GM10248 (cell line): ENCODE results near the gene ACSM6.

Source experiments
- CTCF ChIA-PET: fragments of 300-600 bp; sonication (Branson Sonifier 250); formaldehyde crosslinking; extraction: SDS; loops from one replicate; lab custom pipeline; 2021; ENCODE audit warnings: antibody characterized with exemption; lab: Yijun Ruan, JAX
- POLR2A ChIA-PET: fragments of 350-650 bp; sonication (Branson Sonifier 250); formaldehyde crosslinking; extraction: SDS; loops from one replicate; lab custom pipeline; 2020; ENCODE audit warnings: antibody characterized with exemption; lab: Yijun Ruan, JAX
- DNase-seq: peaks from one replicate; pipeline ENCODE4 v3.0.0; 2012; ENCODE audit errors: extremely low spot score
- CTCF ChIP-seq: IDR thresholded peaks from 2 replicates; pipeline ENCODE4 v1.5.1; 2012; ENCODE audit warnings: mild to moderate bottlenecking, low read depth; ENCODE audit errors: extremely low read depth, missing control alignments, control extremely low read depth

Gene ACSM6

GRCh38 chr10:95177429-95177828 is 16.6 kb upstream of the ACSM6 start:
- DNase-seq: no peak
- ChIA-PET CTCF (interaction anchor here (0.8 kb wide), 1 partner anchor 186 kb away, joined by 3 read pairs; no protein-coding TSS in a partner anchor), POLR2A (no interaction called here)
- TF ChIP-seq CTCF: no peak

GRCh38 chr10:95178266-95178665 is 15.8 kb upstream of the ACSM6 start:
- ChIA-PET CTCF (no interaction called here), POLR2A (no interaction called here)
- TF ChIP-seq CTCF: no peak
- DNase-seq: no peak

GRCh38 chr10:95178797-95179196 is 15.2 kb upstream of the ACSM6 start:
- no peak for DNase-seq
- CTCF ChIA-PET: interaction anchor here (1.6 kb wide), 1 partner anchor 45 kb away, joined by 5 read pairs; no protein-coding TSS in a partner anchor
- TF ChIP-seq CTCF: no peak
- POLR2A ChIA-PET: no interaction called here

GRCh38 chr10:95181726-95182125 is 12.3 kb upstream of the ACSM6 start:
- ChIA-PET CTCF (interaction anchor here (1.0 to 6.1 kb wide), 5 partner anchors 10 to 192 kb away, joined by 3 to 61 read pairs (median 5); no protein-coding TSS in a partner anchor), POLR2A (no interaction called here)
- DNase-seq: no peak
- no peak for TF ChIP-seq CTCF

GRCh38 chr10:95183271-95184230 is 10.5 kb upstream of the ACSM6 start:
- peak; percentile 93 for DNase-seq
- POLR2A ChIA-PET: no interaction called here
- CTCF ChIA-PET: interaction anchor here (0.6 to 6.1 kb wide), 23 partner anchors 10 to 375 kb away, joined by 3 to 61 read pairs (median 4); partner anchors contain the start of gene ACSM6
- TF ChIP-seq CTCF: peak; percentile 96

- no peak for DNase-seq
- CTCF ChIA-PET: interaction anchor here (0.7 to 1.0 kb wide), 2 partner anchors 202 to 259 kb away, joined by 3 read pairs; no protein-coding TSS in a partner anchor
- TF ChIP-seq CTCF: no peak
- POLR2A ChIA-PET: no interaction called here
These were observed 6.4 kb upstream of the ACSM6 start for GRCh38 chr10:95187617-95188016.
